ENCODE results near the gene PTMS.

GRCh38 chr12:6779708-6780432 lies 13.7 kb downstream of the PTMS start:
- no peak for TF ChIP-seq CTCF (IDR thresholded peaks at IDR 0.05; ENCODE audit: low read depth, low read length)
- TF ChIP-seq EZH2phosphoT487 (IDR thresholded peaks at IDR 0.05; ENCODE audit: low read depth) = no peak
